Suppressor macrophage treated with lipopolysaccharide for 1 hour (primary cell): ENCODE measurements around the gene MYMX.

ENCODE experiments used
- DNase-seq, 3 donors: peaks; one replicate each; pipeline ENCODE4 v3.0.0-alpha.2; 2020 to 2022

Gene MYMX

DNA sequence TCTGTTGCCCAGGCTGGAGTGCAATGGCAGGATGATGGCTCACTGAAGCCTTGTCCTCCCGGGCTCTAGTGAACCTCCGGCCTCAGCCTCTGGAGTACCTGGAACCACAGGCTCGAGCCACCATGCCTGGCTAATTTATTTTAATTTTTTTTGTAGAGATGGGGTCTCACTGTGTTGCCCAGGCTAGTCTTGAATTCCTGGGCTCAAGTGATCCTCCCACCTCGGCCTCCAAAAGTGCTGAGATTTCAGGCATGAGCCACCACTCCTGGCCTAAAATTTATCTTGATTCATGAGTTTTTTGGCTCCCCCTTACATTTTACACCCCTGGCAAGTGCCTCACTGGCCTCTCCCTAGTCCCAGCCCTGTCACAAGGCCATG lies 4.2 kb downstream of the MYMX start:
- DNase-seq: no peak

DNA sequence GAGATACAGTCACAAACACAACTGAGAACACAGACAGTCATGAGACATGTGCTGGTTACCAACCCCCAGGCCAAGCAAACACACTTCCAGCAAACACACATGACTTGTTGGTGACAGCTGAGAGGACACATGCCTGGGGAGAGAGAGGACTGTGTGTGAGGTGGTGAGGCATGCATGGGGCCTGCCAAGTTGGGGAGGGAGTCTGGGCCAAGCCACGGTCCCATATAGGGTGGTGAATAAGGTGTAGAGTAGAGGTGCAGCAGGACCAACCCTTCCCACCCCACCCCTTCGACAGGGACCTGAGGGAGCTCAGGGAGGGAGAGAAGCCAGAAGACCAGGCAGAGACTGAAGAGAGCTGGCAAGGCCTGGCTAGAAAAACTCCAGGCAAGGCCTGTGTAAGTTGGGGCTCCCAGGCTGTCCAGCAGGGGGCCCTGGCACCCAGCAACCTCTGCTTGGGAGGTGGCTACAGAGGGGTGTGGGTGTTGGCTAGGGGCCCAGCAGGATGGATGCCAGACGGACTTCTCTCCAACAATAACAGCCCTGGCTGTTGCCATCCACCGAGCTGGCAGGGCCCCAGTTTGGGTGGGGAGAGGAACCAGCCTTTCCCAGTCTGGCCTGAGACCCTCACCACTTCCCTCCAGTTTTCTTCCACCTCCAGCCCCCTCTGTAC lies 4.7 kb downstream of the MYMX start:
- peak; percentile 80 to 91 (median 82) for DNase-seq

DNA sequence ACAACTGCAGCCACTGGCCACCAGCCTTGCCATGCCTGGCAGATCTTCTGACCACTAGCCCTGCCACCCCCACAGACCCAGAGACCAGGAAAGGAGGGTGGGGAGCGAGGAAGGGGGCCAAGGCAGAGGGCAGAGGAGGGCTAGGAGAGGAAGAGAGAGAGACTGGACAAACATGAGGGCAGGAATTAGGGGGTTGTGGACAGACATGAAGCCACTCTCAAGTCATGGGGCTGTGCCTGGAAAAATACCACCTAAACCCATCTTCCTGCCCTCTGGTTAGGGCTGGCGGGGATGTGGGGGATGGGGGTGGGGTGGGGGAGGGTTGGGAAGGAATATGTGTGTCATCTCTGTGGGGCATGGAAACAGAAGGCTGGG lies 5.2 kb downstream of the MYMX start:
- no peak for DNase-seq

GRCh38 chr6:44222486-44223318 lies 6.0 kb downstream of the MYMX start:
- peak; percentile 44 to 67 (median 61) for DNase-seq

- peak; percentile 57 to 82 (median 61) for DNase-seq
Measured at GRCh38 chr6:44223319-44224028, 6.7 kb downstream of the MYMX start, which contains the start of gene SLC29A1. Gene SLC29A1, plus strand, starts transcription at chr6:44223595. Its CDS starts 3,719 bp downstream, at chr6:44227314.

- DNase-seq: no peak
Measured at GRCh38 chr6:44224029-44224964, 7.6 kb downstream of the MYMX start.

GRCh38 chr6:44224965-44225305 lies 8.2 kb downstream of the MYMX start:
- DNase-seq: no peak

- DNase-seq: peak; percentile 35 to 59 (median 51)
Measured at GRCh38 chr6:44225579-44226325, 9.0 kb downstream of the MYMX start.

- DNase-seq: no peak
Measured at GRCh38 chr6:44226368-44227147, 9.8 kb downstream of the MYMX start.

GRCh38 chr6:44227148-44227793 lies 10.5 kb downstream of the MYMX start:
- DNase-seq: no peak

- no peak for DNase-seq
Measured at GRCh38 chr6:44228031-44228430, 11.3 kb downstream of the MYMX start.

- no peak for DNase-seq
Measured at GRCh38 chr6:44228433-44228832, 11.7 kb downstream of the MYMX start.

- DNase-seq: no peak
Measured at GRCh38 chr6:44228836-44229235, 12.1 kb downstream of the MYMX start.

DNA sequence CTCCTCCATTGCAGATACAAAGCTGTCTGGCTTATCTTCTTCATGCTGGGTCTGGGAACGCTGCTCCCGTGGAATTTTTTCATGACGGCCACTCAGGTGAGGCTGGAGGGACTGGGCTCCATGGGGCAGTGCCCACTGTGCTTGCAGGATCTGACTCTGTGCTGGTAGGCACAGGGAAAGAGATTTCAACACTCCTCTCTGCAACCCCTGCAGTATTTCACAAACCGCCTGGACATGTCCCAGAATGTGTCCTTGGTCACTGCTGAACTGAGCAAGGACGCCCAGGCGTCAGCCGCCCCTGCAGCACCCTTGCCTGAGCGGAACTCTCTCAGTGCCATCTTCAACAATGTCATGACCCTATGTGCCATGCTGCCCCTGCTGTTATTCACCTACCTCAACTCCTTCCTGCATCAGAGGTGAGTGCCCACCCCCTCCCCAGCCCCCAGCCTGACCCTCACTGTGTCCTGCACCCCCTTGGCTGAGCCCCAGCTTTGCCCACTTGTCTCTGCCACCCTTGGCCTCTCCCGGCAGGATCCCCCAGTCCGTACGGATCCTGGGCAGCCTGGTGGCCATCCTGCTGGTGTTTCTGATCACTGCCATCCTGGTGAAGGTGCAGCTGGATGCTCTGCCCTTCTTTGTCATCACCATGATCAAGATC lies 12.8 kb downstream of the MYMX start:
- DNase-seq: no peak

DNA sequence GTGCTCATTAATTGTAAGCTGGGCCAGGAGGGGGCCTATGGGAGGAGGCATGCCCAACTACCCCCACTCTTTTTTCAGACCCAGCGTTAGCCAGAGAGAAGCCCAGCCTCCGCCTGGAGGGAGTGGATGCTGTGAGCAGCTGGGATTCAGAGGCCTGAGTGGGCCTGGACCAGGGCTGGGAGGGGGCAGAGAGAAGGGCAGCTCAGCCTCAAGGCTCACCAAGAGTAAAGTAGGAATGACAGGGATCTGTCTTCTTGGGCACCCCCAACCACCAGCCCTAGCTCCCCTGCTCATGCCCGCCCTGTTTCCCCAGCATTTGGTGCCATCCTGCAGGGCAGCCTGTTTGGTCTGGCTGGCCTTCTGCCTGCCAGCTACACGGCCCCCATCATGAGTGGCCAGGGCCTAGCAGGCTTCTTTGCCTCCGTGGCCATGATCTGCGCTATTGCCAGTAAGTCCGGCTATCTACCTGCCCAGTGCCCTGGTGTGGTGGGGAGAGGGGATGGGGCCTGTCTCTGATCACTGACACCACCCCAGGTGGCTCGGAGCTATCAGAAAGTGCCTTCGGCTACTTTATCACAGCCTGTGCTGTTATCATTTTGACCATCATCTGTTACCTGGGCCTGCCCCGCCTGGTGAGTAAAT lies 13.4 kb downstream of the MYMX start:
- DNase-seq: no peak

DNA sequence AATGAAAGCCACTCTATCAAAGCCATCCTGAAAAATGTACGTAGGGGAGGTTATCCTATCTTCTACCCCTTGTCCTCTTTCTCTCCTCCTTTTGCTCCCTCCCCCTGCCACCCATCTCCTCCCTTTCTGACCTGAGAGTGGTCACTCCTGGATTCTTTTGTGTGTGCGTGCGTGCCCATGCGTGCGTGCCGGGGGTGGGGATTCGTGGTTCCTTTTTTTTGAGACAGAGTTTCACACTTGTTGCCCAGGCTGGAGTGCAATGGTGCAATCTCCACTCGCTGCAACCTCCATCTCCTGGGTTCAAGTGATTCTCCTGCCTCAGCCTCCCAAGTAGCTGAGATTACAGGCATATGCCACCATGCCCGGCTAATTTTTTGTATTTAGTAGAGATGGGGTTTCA lies 14.7 kb downstream of the MYMX start:
- DNase-seq: peak in 2 of 3 donors; percentile 49 to 55

GRCh38 chr6:44232676-44233566 lies 16.2 kb downstream of the MYMX start:
- DNase-seq: no peak

DNA sequence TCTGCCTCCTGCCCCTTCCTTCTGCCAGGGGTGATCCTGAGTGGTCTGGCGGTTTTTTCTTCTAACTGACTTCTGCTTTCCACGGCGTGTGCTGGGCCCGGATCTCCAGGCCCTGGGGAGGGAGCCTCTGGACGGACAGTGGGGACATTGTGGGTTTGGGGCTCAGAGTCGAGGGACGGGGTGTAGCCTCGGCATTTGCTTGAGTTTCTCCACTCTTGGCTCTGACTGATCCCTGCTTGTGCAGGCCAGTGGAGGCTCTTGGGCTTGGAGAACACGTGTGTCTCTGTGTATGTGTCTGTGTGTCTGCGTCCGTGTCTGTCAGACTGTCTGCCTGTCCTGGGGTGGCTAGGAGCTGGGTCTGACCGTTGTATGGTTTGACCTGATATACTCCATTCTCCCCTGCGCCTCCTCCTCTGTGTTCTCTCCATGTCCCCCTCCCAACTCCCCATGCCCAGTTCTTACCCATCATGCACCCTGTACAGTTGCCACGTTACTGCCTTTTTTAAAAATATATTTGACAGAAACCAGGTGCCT lies 16.9 kb downstream of the MYMX start:
- no peak for DNase-seq
